ENCODE results near the gene DNAJC30. TPM values are rescaled to one million over a fixed set of nuclear protein-coding genes. Genes with fewer than 3 reads are reported as not detected.
"Not testable (repeated sequence)": the region's sequence is repeated elsewhere in the genome, so short reads cannot be mapped to it uniquely, and the experiment has no call there.

DNAJC30 gene
- total RNA-seq, 1 donor from 2014 or later = 16.4 TPM

DNA sequence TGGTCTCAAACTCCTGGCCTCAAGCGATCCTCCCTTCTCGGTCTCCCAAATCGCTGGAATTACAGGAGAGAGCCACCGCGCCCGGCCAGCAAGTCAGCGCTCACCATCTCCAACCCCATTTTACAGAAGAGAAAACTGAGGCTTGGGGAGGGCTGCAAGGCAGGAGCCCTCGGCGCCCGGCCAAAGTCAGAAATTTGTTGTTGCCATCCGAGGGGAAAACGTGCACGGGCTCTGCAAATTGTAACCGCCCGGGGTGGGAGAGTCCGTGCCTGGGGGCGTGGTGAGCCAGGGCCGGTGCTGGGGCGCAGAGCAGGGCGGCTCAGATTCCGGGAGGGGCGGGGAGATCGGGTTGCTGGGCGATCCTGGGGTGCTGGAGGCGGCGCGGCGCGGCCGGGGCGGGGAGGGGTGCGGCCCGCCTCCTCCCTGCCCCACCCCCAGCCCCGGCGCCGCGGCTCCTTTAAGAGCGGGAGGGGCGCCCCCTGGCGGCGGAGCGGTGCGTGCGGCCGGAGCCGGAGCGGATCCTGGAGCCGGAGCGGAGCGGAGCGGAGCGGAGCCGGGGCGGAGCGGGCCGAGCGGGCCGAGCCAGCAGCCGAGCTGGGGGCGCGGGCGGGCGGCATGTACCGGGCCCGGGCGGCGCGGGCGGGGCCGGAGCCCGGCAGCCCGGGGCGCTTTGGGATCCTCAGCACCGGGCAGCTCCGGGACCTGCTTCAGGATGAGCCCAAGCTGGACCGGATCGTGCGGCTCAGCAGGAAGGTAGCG lies 15.7 kb downstream of the DNAJC30 start, which contains the start of gene VPS37D:
VPS37D (plus strand) TSS at position 488 of the 759 bp plus-strand sequence; CDS start at position 616, 128 bp downstream.
- intact Hi-C loops (cut with DNase I) = loop anchor here (2.0 to 5.0 kb wide), 2 partner anchors 50 to 59 kb away; partner anchors contain the start of gene STX1A
- peak; percentile 94 for DNase-seq (ENCODE audit: low spot score)

DNA sequence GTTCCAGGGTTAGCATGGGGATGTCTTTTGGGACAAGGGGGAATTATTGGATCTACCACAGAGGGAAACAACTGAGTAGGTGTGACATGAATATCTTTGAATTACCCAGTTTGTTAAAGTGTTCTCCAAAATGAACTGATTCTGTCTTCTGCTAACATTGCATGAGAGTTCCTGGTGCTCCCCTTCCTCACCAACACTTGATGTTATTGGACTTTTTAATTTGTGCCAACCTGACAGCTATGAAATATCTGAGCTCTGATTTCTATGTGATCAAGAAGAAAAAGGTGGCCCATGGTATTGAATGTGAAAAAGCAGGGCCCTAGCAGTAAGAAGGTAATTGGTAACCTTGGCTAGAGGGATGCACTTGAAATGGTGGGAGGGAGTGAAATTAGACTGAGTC lies 20.2 kb downstream of the DNAJC30 start:
- intact Hi-C loops (cut with DNase I) = no loop called here
- no peak for DNase-seq (ENCODE audit: low spot score)

DNA sequence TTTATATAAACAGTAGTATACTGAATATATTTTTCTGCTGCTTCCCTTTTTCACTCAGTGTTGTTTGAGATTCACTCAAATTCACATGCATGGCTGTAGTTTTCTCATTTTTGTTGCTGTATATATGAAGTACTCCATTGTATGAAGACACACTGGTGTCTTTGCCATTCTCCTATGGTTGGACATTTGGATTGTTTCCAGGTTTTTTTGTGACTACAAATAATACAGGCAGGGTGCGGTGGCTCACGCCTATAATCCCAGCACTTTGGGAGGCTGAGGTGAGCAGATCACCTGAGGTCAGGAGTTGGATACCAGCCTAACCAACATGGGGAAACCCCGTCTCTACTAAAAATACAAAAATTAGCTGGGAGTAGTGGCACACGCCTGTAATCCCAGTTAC lies 22.7 kb downstream of the DNAJC30 start:
- intact Hi-C loops (cut with DNase I) = not testable (repeated sequence)

DNA sequence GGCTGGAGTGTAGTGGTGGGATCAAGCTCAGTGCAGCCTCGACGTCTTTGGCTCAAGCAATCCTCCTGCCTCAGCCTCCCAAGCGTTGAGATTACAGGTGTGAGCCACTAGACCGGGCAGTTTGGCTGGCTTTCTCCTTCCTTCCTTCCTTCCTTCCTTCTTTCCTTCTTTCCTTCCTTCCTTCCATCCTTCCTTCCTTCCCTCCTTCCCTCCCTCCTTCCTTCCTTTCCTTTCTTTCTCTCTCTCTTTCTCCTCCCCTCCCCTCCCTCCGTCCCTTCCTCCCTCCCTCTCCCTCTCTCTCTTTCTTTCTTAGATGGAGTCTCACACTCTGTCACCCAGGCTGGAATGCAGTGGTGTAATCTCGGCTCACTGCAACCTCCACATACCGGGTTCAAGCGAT lies 23.3 kb downstream of the DNAJC30 start:
- no peak for DNase-seq (ENCODE audit: low spot score)
- intact Hi-C loops (cut with DNase I) = no loop called here

More for the DNA sequence above, 22.7 kb downstream of the DNAJC30 start:
- DNase-seq (ENCODE audit: low spot score) = not testable (repeated sequence)

DNA sequence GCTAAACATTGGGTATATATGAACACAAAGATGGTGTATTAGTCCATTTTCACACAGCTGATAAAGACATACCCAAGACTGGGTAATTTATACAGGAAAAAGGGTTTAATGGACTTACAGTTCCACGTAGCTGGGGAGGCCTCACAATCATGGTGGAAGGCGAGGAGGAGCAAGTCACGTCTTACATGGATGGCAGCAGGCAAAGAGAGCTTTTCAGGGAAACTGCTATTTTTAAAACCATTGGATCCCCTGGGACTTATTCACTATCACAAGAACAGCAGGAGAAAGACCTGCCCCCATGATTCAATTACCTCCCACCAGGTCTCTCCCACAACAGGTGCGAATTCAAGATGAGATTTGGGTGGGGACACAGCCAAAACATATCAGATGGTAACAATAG lies 27.9 kb downstream of the DNAJC30 start:
- intact Hi-C loops (cut with DNase I); DNase-seq (ENCODE audit: low spot score): not testable (repeated sequence)

DNA sequence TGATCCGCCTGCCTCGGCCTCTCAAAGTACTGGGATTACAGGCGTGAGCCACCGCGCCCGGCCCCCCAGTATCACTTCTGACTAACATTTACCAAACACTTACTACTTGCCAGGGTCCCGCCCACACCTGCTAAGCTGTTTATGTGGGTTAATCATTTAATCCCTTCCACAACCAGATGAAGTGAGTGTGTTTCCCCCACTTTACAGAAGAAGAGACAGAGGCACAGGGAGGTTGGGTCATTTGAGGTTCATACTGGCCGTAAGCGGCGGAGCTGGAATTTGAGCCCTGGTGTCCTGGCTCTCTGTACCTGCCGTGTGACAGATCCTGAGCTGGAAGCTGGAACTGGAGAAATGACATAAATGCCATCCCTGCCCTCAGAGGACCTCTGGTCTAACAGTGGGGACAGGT lies 30.7 kb downstream of the DNAJC30 start:
- DNase-seq (ENCODE audit: low spot score) = no peak
- intact Hi-C loops (cut with DNase I) = no loop called here

DNA sequence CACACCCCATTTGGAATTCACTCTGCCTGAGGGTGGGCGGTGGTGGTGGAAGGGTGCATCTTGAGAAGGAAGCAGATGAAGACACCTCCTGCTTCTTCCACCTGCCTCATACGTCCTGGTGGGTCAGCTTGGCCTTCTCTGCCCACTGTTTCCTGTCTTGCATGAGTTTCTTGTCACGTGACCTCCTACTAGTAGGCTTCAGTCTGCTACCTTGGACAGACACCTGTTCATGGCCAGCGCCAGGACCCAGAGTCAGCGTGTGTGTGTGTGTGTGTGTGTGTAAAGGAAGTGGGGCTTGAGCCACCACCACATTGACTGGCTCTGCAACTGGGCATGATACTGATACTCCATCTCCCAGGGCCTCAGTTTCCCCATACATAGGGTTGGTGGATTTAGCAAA lies 32.7 kb downstream of the DNAJC30 start:
- DNase-seq (ENCODE audit: low spot score) = no peak
- intact Hi-C loops (cut with DNase I) = no loop called here

DNA sequence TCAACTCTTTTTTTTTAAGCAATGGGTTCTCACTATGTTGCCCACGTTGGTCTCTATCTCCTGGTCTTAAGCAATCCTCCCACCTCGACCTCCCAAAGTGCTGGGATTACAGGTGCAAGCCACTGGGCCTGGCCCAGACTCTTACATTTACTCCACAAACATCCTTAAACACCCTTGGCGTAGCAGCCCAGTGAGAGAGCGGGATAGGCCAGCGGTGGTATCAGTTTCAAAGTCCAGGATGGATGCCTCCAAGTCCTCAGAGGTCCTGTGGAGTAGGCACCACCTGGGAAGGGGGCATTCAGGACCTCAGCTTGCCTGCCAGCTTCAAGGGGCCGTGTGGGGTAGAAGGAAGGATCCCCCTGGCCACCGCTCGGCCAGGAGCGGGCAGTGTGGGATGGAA lies 33.7 kb downstream of the DNAJC30 start:
- intact Hi-C loops (cut with DNase I) = no loop called here
- DNase-seq (ENCODE audit: low spot score) = no peak

DNA sequence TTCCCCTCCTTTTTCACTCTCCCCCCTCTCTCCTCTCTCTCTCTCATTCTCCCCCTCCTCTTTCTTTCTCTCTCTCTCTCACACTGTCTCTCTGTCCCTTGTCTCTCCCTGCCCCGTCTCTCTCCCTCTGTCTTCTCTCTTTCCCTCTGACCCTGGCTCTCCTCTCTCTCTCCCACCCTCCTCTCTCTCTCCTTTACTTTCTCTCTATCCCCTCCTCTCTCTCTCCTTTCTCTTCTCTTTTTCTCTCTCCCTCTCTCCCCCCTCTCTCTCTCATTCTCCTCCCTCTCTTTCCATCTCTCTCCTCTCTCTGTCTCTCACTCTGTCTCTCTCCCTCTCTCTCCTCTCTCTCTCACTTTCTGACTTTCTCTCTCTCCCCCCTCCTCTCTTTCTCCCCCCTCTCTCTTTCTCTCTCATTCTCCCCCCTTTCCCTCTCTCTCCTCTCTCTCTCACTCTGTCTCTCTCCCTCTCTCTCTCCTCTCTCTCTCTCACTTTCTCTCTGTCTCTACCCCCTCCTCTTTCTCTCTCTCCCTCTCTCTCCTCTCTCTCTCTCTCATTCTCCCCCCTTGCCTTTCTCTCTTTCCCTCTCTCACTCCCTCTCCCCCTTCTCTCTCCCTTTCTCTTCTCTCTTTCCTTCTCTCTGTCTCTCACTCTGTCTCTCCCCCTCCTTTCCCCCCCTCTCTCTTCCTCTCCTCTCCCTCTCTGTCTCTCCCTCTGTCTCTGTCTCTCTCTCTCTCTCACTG lies 34.5 kb downstream of the DNAJC30 start:
- intact Hi-C loops (cut with DNase I) = no loop called here
- no peak for DNase-seq (ENCODE audit: low spot score)

DNA sequence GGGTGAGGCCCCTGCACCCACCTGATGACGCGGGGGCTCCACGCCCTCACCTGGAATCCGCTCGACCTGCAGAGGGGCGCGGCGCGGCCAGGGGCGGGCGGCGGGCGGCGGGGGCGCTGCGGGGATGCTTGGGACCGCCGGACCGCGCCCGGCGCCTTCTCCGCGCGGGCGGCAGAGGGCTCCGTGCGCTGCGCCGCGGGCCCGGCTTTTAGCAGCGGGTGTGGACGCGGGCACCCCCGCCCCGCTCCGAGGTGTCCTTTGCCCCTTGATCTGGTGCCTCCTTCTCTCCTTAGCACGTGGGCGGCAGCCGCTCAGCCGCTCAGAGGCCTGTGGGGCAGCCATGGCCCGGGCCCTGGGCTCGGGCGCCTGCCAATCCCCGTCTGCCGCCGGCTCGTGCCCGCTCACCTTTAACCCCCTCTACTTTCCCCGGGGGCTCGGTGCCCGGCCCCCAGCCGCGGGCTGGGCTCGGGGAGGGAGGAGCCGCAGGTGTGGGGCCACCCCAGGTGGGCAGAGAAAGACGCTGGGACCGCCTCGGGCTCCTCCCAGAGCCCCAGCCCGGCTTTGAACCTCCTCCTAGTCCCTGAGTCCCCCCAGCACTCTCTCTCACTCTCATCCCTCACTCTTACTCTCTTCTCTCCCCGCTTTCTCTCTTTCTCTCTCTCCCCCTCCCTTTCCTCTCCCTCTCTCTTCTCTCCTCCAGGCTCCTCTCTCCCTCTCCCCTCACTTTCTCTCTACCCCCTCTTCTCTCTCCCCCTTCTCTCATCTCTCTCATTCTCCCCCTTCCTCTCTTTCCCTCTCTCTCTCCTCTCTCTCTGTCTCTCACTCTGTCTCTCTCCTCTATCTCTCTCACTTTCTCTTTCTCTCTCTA lies 35.3 kb downstream of the DNAJC30 start:
- intact Hi-C loops (cut with DNase I) = no loop called here
- no peak for DNase-seq (ENCODE audit: low spot score)

DNA sequence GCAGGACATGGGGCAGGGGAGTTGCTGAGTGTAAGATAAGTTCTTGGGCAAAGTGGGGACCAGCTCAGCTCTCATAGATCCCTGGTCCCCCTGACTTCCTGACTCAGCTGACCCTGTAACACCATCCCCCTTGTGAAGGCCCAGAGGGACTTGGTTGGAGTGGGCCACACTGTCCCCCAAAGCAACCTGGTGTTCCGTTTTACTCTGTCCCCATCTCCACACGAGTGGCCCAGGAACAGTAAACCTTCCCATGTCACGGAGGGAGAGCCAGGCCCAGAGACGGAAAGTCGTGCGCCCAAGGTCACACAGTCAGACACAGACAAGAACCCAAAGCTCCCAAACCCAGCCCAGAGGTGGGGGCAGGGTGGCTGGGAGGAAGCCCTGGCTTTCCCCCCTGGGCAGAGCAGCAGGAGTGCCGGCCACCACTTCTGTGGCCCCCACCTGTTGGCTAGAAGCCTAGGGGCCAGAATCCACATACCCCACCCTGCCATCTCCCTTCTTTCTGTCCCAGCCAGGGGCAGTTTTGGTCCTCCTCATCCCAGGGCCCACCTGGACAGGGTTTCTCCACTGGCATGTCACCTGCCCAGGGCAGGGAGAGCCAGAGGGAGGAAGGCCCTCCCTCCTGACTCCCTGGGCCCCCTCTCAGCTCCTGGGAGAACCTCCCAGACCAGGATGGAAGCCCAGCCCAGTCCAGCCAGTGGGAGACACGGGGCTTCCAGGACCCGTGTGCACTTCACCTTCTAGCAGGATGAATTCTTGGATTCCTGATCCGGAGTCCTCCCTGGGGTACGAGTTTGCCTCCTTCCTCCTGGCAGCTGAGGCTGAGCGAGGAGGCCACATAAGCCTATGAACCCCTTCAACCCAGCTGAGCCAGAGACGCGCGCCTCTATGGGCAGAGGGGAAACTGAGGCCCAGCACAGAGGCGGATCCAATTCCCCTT lies 36.2 kb downstream of the DNAJC30 start:
- intact Hi-C loops (cut with DNase I) = no loop called here
- DNase-seq (ENCODE audit: low spot score) = no peak

DNA sequence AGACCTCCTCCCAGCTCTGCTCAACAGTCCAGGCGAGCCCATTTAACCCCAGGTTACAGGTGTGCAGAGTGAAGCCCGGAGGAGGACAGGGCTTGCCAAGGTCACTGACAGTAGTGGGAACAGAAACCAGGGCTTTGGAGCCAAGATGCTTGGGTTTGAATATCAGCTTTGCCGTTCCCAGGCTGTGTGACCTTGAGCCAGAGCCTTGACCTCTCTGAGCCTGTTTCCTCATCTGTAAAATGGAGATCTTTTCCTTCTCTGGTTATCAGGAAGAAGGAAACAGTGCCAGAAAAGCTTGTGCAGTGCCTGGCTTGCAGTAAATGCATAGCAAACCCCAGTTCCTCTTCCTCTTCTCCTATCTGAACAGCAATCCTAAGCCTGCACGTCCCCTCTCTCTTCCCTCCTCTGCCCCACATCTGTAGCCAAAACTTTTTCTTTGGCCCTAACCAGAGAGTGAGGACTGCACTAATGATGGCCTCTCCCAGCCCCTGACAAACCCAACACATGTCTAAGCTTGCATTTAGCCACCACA lies 37.5 kb downstream of the DNAJC30 start:
- DNase-seq (ENCODE audit: low spot score) = no peak
- intact Hi-C loops (cut with DNase I) = no loop called here

DNA sequence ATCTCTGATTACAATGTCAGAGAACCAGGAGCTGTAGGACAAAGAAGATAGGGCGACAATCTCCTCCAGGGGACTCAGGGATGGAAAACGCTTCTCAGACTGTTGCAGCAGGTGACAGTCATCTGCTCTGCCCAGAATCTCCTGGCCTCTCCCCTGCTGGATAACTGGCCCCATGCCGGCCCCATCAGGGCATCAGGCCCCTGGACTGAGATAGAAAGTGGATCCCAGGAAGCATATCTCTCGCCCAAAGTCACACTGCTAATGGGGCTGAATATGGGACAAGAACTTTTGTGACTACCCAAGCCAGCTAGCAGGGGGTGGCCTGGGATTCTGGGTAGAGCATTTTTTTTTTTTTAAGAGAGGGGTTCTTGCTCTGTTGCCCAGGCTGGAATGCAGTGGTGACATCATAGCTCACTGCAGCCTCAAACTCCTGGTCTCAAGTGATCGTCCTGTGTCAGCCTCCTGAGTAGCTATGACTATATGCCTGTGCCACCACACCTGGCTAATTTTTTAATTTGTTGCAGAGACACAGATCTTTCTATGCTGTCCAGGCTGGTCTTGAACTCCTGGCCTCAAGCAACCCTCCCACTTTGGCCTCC lies 38.5 kb downstream of the DNAJC30 start:
- no peak for DNase-seq (ENCODE audit: low spot score)

DNA sequence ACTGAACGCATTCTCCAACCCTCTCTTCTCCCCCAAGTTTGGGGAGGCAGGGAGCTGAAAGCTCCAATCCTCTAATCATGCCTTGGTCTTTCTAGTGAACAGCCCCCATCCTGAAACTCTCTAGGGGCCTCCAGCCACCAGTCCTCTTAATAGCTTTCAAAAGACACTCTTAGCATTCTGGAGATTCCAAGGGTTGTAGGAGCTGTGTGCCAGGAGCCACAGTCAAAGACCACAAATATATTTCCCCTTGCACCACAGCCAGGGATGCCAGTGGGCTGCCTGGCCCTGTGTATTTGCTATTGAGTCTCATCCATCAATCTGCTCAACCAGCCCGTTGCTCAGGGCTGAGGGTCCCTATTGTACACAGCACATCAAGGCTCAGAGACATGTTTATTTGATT lies 40.4 kb downstream of the DNAJC30 start:
- intact Hi-C loops (cut with DNase I) = no loop called here
- no peak for DNase-seq (ENCODE audit: low spot score)

More for the DNA sequence above, 38.5 kb downstream of the DNAJC30 start:
- intact Hi-C loops (cut with DNase I) = no loop called here

DNA sequence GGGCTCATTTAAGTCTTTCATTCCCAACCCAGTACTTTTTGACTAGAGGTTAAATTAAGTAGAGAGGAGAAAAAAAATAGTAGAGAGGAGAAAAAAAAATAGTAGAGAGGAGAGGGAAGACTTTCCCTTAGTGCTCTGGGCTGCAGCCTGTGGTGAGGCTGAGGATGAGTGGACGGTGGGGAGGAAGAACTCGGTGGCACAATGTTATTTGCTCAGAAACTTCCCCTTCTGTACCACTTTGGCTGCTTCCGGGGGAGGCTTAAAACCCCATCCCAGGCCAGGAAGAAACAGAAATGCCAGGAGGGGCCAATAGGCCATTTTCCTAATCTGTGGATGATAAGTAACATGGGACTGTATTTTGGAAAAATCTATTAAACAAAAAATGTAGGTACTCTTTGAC lies 44.3 kb downstream of the DNAJC30 start:
- no peak for DNase-seq (ENCODE audit: low spot score)

DNA sequence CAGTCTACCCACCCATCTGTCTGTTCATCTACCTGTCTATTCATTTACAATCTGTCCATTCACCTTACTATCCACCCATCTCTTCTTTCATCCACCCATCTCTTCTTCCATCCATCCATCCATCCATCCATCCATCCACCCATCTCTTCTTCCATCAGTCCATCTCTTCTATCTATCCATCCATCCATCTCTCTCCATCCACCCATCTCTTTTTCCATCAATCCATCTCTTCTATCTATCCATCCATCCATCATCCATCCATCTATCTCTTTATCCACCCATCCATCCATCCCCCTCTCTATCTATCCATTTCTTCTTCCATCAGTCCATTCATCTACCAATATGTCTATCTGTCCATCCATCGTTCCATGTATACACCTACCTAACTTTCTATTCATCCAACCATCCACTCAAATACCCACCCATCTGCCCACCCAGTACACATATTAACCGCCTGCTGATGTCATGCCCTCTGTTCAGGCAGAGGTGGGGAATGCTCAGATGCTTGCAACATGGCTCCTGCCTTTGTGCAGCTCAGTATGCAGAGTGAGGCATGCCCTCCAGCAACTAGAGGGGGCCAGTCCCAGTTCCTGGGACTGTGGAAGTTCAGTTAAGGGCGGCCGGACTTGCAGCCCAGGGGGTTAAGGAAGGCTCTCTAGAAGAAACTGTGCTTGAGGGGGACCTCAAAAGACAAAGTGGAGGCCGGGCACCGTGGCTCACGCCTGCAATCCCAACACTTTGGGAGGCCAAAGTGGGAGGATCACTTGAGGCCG lies 47.6 kb downstream of the DNAJC30 start:
- intact Hi-C loops (cut with DNase I) = no loop called here
- DNase-seq (ENCODE audit: low spot score) = no peak

More for the DNA sequence above, 44.3 kb downstream of the DNAJC30 start:
- intact Hi-C loops (cut with DNase I) = no loop called here

DNA sequence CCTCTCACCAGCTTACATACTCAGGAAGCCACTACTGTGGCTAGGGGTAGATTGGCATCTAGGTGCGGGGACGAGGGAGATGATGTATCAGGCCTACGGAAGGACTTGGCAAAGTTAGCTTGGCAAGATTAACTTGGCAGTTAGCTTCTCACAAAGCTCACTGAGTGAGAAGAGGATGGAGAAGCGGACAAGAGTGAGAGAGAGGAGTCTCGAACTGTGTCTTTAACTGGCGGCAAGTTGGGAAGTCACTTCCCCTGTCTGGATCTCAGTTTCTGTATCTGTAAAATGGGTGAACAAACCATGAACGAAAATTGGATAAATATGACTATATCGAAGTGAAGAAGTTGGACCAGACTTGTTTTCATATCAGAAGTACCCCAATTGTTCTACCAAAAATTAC lies 49.4 kb downstream of the DNAJC30 start:
- no peak for DNase-seq (ENCODE audit: low spot score)
- intact Hi-C loops (cut with DNase I) = no loop called here

All from cardiac septum (tissue), 1 donor.